ENCODE results near the gene ARCN1.

- TF ChIP-seq, protein P1, sequence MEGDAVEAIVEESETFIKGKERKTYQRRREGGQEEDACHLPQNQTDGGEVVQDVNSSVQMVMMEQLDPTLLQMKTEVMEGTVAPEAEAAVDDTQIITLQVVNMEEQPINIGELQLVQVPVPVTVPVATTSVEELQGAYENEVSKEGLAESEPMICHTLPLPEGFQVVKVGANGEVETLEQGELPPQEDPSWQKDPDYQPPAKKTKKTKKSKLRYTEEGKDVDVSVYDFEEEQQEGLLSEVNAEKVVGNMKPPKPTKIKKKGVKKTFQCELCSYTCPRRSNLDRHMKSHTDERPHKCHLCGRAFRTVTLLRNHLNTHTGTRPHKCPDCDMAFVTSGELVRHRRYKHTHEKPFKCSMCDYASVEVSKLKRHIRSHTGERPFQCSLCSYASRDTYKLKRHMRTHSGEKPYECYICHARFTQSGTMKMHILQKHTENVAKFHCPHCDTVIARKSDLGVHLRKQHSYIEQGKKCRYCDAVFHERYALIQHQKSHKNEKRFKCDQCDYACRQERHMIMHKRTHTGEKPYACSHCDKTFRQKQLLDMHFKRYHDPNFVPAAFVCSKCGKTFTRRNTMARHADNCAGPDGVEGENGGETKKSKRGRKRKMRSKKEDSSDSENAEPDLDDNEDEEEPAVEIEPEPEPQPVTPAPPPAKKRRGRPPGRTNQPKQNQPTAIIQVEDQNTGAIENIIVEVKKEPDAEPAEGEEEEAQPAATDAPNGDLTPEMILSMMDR (conservative IDR thresholded peaks at IDR 0.05; ENCODE audit: low read length): no peak
- no peak for TF ChIP-seq EZH2phosphoT487 (IDR thresholded peaks at IDR 0.05; ENCODE audit: borderline replicate concordance, low read depth, low read length)
Measured at GRCh38 chr11:118608360-118609227, 36.4 kb downstream of the ARCN1 start.

All from OCI-LY7 (cell line).